ENCODE results near the gene SF3B1. TPM values are rescaled to one million over a fixed set of nuclear protein-coding genes. Genes with fewer than 3 reads are reported as not detected.

Gene SF3B1
- total and polyA plus RNA-seq, 2 of the 13 experiments (the other 11 are each of a cell fraction or from before 2014, with no cell fraction given): 387 to 750 TPM

DNA sequence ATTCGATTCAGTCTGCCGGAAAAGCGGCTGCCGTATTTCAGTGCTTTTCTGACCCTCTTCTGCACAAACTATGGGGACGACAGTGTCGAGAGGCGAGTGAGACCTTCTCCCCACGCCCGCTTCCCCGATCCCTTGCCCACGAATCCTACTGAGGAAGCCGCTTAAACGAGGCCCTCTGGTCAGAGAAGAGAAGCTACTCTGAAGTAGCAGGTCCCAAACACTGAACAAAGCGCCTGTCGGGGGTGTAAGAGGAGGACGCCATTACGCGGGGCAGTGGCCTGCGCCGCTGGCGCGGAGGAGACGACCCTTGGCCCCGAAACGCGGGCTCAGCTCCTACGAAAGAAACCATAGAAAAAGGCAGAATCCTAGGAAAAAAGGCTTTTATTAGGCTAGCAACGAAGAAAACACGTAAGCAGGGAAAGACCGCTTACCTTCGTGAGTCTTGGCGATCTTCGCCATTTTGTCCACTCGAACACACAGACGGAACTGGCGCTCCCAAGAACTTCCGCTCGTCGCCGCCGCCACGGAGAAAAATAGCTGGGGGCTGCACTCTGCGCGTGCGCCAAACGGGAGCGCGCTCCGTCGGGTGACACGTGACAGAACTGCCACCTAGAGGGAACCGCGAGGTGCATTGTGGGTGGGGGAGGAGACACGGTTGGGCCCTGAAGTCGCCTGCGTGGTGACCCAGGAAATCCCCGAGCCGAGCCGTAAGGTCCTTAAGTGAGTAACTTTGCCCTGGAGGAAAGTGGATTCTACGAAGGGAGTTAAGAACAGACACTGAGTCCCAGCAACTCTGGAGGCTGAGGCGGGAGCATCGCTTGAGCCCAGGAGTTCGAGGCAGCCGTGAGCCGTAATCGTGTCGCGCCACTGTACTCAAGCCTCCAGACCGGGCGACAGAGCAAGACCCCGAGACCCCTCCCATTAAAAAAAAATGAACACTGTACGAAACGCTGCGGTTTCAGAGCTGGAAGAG lies at the start of gene SF3B1 (continued):
- TF ChIP-seq, protein P1, sequence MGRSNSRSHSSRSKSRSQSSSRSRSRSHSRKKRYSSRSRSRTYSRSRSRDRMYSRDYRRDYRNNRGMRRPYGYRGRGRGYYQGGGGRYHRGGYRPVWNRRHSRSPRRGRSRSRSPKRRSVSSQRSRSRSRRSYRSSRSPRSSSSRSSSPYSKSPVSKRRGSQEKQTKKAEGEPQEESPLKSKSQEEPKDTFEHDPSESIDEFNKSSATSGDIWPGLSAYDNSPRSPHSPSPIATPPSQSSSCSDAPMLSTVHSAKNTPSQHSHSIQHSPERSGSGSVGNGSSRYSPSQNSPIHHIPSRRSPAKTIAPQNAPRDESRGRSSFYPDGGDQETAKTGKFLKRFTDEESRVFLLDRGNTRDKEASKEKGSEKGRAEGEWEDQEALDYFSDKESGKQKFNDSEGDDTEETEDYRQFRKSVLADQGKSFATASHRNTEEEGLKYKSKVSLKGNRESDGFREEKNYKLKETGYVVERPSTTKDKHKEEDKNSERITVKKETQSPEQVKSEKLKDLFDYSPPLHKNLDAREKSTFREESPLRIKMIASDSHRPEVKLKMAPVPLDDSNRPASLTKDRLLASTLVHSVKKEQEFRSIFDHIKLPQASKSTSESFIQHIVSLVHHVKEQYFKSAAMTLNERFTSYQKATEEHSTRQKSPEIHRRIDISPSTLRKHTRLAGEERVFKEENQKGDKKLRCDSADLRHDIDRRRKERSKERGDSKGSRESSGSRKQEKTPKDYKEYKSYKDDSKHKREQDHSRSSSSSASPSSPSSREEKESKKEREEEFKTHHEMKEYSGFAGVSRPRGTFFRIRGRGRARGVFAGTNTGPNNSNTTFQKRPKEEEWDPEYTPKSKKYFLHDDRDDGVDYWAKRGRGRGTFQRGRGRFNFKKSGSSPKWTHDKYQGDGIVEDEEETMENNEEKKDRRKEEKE (IDR thresholded peaks at IDR 0.05): no peak
- peak; percentile 99 for TF ChIP-seq ZNF205 (CRISPR knock-in tag; IDR thresholded peaks at IDR 0.05)
- TF ChIP-seq, protein P2, sequence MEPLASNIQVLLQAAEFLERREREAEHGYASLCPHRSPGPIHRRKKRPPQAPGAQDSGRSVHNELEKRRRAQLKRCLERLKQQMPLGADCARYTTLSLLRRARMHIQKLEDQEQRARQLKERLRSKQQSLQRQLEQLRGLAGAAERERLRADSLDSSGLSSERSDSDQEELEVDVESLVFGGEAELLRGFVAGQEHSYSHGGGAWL (CRISPR knock-in tag; IDR thresholded peaks at IDR 0.05): peak; percentile 86
- peak; percentile 80; the same call in 1 of the 2 replicates for TF ChIP-seq ZNF234 (CRISPR knock-in tag; conservative IDR thresholded peaks at IDR 0.05)
- peak; percentile 94 for TF ChIP-seq RBM39 (IDR thresholded peaks at IDR 0.05; ENCODE audit: low read depth, low read length, poor library complexity, severe bottlenecking)
- no peak; the same call in none of the 2 replicates for TF ChIP-seq ZNF230 (CRISPR knock-in tag; IDR thresholded peaks at IDR 0.05)
- TF ChIP-seq NCOA2 (CRISPR knock-in tag; IDR thresholded peaks at IDR 0.05): peak; percentile 42; the same call in 1 of the 2 replicates
- peak; percentile 18; the same call in 1 of the 2 replicates for TF ChIP-seq SSRP1 (CRISPR knock-in tag; IDR thresholded peaks at IDR 0.05)
- TF ChIP-seq ATF7-NPFF (CRISPR knock-in tag; IDR thresholded peaks at IDR 0.05; ENCODE audit: low read depth): no peak; the same call in 1 of the 2 replicates
- TF ChIP-seq ZNF607 (CRISPR knock-in tag; IDR thresholded peaks at IDR 0.05; ENCODE audit: borderline replicate concordance): peak; percentile 65; the same call in 1 of the 2 replicates
- peak; percentile 39; the same call in 1 of the 2 replicates for TF ChIP-seq ZNF232 (CRISPR knock-in tag; IDR thresholded peaks at IDR 0.05; ENCODE audit: borderline replicate concordance)
- no peak for TF ChIP-seq SMARCC2 (IDR thresholded peaks at IDR 0.05)
- peak; percentile 56 for TF ChIP-seq BRD4 (CRISPR knock-in tag; IDR thresholded peaks at IDR 0.05)
- peak; percentile 87 for TF ChIP-seq HIVEP1 (CRISPR knock-in tag; IDR thresholded peaks at IDR 0.05)
- TF ChIP-seq HDAC2 (CRISPR knock-in tag; IDR thresholded peaks at IDR 0.05): peak; percentile 54
- peak; percentile 41; the same call in 1 of the 2 replicates for TF ChIP-seq GFI1 (CRISPR knock-in tag; IDR thresholded peaks at IDR 0.05; ENCODE audit: borderline replicate concordance)
- TF ChIP-seq, protein P3, sequence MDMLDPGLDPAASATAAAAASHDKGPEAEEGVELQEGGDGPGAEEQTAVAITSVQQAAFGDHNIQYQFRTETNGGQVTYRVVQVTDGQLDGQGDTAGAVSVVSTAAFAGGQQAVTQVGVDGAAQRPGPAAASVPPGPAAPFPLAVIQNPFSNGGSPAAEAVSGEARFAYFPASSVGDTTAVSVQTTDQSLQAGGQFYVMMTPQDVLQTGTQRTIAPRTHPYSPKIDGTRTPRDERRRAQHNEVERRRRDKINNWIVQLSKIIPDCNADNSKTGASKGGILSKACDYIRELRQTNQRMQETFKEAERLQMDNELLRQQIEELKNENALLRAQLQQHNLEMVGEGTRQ (IDR thresholded peaks at IDR 0.05; ENCODE audit: low read depth, low read length): peak; percentile 95
- TF ChIP-seq, protein P3 (CRISPR knock-in tag; IDR thresholded peaks at IDR 0.05; ENCODE audit: borderline replicate concordance): peak; percentile 98
- TF ChIP-seq CBX2 (IDR thresholded peaks at IDR 0.05; ENCODE audit: low read depth, low read length): no peak
- TF ChIP-seq CBX2 (CRISPR knock-in tag; IDR thresholded peaks at IDR 0.05; ENCODE audit: low read depth): 0 out of 2 replicates have a peak, but pooled peaks have one; percentile 37
- TF ChIP-seq, protein P4, sequence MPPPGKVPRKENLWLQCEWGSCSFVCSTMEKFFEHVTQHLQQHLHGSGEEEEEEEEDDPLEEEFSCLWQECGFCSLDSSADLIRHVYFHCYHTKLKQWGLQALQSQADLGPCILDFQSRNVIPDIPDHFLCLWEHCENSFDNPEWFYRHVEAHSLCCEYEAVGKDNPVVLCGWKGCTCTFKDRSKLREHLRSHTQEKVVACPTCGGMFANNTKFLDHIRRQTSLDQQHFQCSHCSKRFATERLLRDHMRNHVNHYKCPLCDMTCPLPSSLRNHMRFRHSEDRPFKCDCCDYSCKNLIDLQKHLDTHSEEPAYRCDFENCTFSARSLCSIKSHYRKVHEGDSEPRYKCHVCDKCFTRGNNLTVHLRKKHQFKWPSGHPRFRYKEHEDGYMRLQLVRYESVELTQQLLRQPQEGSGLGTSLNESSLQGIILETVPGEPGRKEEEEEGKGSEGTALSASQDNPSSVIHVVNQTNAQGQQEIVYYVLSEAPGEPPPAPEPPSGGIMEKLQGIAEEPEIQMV (CRISPR knock-in tag; IDR thresholded peaks at IDR 0.05; ENCODE audit: low read depth): peak; percentile 81
- no peak for TF ChIP-seq NPAS2 (CRISPR knock-in tag; IDR thresholded peaks at IDR 0.05; ENCODE audit: borderline replicate concordance)
